Measurements from ENCODE around the gene CDH13.

Gene CDH13

DNA sequence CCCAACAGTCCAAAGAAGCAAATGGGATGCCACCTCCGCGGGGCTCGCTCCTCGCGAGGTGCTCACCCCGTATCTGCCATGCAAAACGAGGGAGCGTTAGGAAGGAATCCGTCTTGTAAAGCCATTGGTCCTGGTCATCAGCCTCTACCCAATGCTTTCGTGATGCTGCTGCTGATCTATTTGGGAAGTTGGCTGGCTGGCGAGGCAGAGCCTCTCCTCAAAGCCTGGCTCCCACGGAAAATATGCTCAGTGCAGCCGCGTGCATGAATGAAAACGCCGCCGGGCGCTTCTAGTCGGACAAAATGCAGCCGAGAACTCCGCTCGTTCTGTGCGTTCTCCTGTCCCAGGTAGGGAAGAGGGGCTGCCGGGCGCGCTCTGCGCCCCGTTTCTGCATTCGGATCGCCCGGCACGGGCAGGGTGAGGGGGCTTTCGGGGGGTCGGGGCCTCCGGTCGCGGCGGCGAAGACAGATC is at the start of gene CDH13:
Gene CDH13, plus strand, starts transcription at position 179 of the 471 bp plus-strand sequence.
- DNase-seq, result no peak

DNA sequence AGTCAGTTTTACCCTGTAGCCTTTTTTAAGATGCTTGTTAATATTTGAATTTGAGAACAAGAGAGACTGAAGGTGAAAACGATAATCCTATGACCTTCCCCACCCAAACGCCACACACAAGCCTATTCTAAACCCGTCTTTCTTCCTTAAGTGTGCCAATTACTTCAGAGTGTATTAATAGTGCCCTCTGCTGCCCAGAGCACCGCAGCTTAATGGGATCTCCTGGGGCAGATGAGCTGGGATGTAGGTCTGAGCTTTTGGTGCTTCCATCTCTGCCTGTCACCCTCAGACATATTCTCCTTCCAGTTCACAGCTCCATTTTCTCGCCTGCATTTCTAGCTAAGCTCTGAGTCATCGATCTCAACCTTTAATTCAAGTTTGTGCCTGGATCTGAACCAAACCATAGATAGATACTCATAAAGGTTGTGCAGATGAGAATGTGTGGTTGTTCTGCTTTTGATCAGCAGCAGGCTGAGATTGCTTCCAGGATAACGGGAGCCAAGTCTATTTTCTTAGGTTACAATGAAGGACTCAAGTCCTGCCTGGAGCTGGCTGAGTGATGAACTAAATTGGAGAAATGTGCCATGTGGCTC is 46.4 kb upstream of the CDH13 start:
- no peak for DNase-seq

DNA sequence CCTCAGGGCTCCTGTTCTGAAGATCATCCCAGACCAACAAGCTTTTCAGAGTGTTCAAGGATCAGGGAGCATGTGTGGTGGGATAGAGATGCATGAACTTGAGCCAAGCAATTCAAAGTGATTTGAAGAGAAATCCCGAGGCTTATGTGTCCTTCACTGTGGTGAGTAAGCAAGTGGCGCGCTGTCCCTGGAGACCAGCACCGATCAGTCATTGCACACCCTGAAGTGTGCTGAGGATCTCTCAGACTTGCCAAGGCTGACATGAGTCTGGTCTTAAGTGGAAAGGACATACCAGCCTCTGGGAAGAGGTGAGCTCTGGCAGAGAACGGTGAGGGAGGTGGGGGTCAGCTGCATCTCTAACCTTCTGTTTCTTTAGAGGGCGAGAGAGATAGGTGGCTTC is 43.8 kb upstream of the CDH13 start:
- DNase-seq, result no peak

DNA sequence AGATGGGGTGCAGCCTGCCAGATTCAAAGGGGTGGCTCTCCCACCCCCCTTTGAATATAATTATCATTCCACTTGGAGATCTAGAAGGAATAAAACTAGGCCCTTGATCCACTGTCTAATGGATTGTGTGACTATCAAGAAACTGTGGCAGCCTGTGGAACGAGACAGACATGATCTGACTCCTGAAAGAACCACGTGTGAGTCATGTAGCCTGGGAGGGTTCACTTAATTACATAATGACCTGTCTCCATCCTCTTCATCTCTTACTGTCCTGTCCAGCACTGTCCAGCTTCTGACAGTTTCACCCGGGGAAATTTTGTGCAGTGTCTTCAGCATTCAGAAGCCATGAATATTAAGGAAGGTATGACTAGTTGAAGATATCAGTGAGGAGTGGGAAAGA is 43.3 kb upstream of the CDH13 start:
- DNase-seq, result no peak

DNA sequence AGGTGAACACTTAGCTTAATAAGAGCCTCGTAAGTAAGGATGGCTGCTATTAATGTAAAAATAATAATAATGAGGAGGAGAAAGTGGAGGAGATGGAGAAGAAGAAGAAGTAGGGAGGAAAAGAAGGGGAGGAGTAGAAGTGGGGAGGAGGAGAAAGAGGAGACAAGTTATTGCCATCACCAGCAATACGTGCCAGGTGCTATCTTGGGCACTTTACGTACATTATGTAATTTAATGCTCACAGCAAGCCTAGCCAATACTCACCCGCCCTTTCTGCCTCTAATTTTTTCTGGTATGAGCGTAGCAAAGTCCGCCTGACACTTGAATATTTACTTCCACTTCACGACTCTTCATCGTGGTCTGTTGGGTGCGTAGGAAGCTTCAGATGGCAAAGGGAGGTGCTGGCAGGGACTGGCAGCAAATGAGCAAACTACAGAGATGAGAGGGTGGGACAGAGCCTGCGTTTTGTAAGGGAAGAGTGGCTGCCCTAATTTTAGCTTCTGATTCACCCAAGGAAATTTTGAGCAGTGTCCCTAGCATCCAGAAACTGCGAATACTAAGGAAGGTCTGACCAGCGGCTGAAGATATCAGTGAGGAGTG is 42.1 kb upstream of the CDH13 start:
- no peak for DNase-seq

DNA sequence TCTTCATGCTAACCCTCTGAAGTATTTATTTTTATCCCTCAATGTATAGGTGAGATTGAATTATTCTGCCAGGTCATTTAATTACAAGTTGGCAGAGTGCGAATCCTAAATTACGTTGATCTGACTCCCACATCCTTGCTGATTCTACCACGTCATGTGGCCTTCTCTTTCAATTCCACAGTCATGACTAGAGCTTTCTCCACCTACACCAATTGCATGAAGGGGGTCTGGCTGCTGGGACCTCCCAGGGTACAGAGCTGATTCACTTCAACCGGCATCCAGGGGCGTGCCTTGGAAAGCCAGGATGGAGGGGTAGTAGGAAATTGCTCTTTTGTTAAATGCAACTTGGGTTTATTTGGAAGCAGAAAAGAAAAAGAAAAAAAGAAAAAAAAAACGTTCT is 41.1 kb upstream of the CDH13 start:
- DNase-seq, result no peak

DNA sequence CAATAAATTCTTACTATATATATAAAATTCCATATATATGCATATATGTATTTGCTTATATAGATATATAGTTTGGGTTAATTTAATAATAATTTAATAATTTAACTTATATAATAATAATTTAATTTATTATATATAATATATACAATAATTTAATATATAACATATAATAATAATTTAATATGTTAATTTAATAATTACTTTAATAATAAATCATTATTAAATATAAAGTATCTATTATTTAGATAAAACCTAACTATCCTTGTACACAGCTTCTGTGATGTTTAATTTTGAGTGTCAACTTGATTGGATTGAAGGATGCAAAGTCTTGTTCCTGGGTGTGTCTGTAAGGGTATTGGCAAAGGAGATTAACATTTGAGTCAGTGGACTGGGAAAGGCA is 40.6 kb upstream of the CDH13 start:
- no peak for DNase-seq

DNA sequence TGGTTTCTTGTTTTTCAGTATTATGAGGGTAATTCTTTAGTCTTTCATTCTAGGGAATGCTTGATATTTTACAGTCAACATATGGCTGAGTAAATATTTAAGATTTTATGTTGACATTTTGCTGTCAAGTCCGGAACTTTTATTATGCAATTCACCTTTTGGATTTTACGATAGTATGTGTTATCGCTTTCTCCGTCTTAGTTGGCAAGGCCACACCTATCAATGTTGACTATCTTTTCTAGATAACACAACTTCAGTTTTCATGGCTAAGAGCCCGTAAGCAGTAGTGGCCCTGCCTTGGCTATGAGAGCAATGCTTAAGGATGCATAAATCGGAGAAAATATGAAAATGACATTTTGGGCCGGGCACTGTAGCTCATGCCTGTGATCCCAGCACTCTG is 39.5 kb upstream of the CDH13 start:
- no peak for DNase-seq

DNA sequence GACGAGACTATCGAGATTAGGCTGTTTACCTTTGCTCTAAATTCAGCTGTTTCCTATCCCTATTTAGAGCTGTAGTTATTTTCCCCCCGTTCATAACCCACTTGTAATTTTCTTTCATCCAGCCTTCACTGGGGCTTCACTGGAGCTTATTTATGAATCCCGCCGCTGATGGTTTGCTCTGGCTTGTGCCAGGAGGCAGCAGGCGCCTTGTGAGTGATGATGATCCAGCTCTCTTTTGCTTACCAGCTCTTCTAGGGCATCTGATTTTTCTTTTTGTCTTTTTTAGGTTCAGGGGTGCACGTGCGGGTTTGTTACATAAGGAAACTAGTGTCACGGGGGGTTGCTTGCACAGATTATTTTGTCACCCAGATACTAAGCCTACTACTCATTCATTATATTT is 37.4 kb upstream of the CDH13 start:
- DNase-seq, result no peak

DNA sequence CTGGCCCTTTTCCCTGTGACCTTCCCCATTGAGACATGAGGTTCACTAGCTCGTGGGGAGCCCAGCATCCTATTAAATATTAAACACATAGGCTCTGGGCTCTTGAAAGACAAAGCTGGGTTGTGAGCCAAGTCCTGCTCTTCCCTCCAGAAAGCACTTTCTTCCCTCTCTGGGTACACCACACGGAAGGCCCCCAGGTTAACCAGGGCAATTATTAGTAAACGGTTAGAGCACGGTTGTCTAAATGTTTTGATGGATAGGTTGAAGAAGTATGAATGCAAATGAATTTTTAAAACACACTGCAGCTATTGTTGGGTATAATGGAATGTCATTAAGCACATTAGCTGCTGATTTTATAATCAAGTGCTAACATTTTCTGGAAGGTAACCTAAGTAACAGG is 32.7 kb upstream of the CDH13 start:
- DNase-seq, result no peak

DNA sequence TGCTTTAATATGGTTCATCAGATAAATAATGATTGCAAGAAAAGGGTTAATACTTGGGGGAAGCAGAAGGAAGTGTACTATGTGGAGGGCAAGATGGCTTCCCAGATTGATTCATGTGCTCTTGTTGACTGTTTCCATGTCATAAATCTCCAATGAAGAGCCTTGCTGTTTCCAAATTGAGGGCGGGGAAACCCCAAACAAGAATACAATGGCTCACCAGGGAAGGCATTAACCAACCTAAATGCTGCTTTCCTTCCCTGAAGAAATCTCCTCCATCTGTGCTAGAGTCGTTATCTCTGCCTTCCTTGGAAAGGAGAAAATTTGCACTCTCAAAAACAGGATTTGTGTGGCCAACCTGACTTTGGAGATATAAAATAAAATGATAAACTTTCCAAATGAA is 28.0 kb upstream of the CDH13 start:
- no peak for DNase-seq

DNA sequence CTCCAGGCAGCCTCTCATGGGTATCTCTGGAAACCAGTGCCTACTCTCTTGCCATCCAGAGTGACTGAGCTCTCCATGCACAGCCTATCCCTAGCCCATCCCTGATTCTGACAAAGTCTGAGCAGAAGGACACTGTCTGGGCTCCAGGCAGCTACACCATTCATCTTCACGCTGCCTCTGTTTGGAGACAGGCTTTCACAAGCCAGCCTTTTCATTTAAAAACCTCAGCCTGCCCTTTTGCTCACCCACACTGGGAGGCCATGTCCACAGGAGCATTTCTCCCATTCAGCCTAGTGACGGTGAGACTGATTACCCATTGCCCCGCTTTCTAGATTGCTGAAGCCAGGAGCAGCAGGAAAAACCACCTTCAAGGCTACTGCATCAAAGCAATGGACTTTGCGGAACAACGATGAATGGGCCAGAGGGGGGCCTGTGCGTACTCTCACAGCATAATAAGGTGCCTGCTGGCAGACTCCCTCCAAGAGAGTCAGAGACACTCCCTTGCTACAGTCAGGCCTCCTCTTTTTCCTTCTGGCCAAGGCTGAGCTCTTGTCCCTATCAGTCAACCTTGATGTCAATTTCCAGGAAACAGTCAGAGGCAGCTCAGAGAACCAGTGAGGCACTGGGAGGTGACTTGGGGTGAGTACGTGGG is 24.7 kb upstream of the CDH13 start:
- DNase-seq, result no peak

DNA sequence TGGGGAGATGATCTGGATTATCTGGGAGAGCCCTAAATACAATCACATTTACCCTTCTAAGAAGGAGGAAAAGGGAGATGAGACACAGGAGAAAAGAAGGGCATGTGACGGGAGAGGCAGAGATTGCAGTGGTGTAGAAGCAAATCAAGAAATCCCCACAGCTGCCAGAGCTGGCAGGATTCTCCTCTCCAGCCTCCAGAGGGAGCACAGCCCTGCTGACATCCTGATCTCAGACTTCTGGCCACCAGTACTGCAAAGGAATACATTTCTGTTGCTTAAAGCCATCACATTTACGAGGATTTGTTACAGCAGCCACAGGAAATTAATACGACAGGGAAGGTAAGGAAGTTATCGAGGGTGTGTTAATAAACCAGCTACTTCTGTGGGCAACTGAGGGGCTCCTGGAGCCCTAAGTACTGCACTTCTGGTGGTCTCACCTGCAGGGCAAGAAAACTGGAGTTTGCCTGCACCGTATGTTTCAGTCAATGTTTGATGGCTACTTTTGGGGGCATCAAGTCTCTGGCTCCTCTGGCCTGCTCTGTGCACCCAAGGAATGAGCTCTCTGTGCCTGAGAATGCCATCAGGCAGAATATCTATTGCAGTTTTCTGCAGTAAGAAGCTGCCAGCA is 22.9 kb upstream of the CDH13 start:
- no peak for DNase-seq

DNA sequence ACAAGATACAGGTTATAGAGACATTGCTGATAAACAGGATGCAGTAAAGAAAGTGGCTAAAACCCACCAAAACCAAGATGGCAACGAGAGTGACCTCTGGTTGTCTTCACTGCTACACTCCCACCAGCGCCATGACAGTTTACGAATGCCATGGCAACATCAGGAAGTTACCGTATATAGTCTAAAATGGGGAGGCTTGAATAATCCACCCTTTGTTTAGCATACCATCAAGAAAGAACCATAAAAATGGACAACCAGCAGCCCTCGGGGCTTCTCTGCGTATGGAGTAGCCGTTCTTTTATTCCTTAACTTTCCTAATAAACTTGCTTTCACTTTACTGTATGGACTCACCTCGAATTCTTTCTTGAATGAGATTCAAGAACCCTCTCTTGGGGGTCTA is 21.7 kb upstream of the CDH13 start:
- DNase-seq, result no peak

DNA sequence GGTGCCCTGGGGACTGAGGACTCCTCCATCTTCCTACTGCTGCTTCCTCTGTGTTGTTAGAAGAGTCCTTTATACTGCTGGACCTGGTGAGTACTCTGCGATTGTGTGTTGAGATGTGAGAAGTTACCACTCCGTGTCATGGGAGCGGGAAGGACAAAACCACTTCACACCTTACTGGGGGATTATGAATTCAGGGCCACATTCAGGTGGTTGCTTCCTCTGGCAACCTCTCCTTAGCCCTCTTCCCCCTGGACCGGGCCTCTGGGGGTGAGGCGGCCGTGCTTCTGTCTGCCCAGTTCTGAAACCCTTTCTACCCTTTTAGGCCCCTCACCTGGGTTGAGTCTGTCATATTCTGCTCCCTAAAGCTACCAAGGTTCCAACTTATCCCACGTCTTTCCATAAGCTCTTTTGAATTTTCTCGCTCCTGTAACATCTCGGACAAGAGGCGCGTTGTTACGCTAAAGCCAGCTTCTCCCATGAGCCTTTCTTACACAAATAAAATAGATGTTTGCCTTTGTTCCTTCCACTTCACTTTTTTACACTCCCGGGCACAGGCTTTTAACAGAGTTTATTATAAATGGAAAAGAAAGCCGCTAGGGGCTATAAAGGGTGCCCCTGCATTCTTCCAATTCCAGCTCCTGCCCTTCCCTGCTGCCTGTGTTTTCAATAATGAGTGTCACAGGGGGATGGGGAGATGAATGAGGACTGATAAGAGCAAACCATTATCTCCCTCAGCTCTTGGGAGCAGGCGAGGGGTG is 20.7 kb upstream of the CDH13 start:
- DNase-seq, result no peak

DNA sequence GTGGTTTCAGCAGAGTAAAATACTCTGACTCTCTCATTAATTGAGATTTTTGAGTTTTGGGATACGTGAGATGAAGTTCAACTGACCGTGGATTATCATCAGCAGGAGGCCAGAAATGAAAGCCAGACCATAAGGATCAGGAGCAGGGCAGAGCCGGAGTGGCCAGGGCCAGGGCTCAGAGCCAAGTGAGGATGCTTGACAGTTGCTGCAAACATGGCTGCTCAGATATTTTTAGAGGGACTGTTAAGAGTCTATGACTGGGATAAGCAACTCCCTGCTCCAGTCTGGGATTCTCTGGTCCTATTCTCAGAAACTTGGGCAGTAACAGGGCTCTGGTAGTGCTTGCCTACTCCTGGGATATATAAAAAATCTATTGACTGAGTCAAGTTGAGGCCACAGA is 17.6 kb upstream of the CDH13 start:
- no peak for DNase-seq

DNA sequence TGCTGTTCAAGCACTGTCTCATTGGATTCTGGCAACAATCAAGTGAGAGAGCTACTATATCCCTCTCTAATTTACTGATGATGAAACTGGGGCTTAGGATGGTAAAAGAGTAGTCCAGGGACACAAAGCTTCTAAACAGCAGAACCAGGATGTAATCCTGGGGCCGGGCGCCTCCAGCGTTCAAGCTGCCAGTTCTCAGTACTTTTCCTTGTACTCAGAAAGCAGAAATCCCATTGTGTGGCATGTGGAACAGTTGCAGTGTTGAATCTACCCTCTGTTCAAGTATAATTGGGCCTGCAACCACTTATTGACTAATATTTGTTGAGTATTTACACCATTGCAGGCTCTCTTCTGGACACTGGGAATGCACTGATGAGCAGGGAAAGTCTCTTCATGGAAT is 14.5 kb upstream of the CDH13 start:
- DNase-seq, result no peak

DNA sequence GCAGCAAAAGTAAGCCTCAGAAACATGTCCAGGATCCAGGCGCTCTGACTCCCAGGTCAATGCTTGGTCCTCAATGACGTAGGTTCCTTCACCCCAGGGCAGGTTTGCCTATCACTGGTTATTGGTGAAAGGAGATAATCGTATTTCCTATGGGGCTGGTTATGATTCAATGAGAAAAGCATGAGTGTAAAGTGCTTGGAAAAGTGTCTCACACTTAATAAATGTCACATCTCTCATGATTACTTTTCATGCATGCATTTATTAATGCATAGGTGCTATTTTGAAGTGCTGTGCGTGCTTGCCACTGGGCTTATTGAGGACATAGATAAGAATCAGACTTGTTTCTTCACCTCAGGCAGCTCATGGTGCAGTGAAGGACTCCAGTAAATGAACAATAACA is 10.4 kb upstream of the CDH13 start:
- DNase-seq, result no peak

DNA sequence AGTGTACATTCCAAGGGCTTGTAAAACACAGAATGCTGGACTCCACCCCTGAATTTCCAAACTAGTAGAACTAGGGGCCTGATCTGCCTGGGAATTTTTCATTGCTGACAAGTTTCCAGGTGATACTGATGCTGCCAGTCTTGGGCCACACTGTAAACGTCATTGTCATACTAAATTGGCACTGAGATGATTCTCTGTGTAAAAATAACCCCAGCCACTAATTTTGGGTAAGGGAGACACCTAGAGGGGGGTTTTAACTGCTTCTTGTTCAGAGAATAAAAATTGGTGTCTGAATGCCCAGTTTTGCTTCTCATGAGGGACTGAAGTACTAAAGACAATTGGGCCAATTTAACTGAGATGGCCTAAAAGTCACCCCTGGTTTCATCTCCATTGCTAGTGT is 5.0 kb upstream of the CDH13 start:
- DNase-seq, result no peak

DNA sequence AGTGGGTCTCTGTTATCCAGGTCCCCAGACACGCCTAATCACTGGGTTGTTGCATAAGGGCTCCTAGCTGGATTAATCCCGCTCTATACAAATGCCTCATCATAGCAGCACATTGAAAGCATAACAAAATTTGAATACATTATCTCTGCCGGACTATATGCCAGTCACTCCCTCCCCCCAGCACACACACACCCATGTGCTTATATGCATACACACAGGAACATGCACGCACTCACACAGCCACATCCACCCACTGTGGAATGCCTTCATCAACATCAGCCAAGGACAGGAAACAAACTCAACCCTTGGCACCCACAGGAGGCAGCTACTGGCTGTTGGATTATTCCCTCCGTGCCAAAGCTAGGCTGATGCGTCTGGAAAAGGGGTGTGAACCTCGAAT is 3.5 kb upstream of the CDH13 start:
- DNase-seq, result no peak

DNA sequence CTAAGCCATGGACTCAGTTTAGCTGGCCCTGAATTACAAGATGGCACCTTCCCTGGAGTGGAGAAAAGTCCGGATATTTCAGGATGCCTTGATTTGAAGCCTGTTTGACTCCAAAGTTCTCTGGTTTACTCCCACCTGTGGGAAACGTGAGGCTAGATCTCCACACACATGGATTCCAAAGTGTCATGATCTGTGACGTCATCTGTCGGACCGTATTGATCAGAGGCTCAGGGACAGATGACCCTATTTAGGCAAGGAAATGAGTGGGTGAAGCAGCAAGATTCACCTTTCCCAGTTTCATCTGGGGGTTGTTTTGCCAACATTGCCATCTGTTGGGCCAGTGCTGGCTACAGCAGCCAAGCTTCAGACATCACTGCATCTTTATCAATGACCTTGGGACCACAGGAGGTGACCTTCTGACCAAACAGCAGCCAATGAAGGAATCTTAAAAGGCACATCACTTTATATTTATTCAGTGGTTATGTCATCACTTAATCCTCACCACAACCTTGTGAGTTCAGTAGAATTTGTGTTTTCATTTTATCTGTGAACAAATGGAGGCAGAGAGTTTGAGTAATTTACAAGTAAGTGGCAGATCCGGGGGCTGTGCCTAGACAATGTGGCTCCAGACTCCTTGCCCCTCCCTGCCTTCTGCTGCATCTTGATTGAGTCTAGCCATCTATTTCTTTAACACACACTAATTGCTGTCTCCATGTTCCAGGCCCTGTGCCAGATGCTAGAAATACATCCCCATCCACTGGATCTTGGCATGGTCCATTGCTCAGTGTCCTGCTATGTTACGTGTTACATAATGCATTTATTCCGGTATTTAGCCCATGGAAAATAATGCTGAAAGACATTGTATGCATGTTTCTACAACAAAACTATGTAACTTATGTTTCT is 1.5 kb upstream of the CDH13 start:
- DNase-seq, result no peak

DNA sequence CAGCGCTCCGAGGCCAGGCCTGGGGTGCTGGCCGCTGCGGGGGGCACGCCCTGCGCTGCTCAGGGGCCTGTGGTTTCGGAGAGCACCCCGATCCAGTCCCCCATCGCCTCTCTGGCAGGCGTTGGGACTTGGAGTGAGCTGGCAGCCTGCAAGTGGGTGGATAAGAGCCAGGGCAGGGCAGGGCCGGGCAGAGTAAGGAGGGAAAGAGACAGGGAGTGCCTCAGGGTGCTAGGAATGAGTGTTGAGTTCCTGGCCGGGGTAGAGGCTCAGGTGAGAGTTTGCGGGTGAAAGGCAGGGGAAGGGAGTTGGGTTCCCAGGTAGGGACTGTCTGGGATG is 1.3 kb downstream of the CDH13 start:
- no peak for DNase-seq

DNA sequence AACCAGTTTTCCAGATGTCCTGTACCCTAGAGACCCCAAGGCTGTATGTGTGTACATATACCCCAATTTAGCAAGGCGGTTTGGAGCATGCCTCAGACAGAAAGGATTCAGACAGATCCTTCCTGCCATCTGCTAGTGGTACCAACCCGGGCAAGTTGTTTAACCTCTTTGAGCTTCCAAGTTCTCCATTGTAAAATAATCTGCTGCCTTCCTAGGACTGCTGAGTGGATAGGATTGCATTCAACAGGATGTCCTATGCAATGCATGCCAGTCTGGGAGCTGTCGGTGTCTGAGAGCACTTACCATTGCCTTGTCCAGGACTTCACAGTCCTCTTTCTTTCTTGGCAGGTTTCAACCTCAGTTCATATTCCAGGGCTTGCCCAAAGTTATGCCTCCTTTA is 1.9 kb downstream of the CDH13 start:
- DNase-seq, result no peak
